DOHH2 (cell line): ENCODE results near the gene CIPC.

Source experiments
- H3F3A ChIP-seq: fragments of 200-600 bp; sonication (generic), shearing (Covaris generic); 2 replicates; pipeline ENCODE4 v1.6.0; 2016; ENCODE audit warnings: antibody characterized with exemption, mild to moderate bottlenecking; ENCODE audit not compliant: control insufficient read depth, insufficient read depth
- H3K27ac ChIP-seq: fragments of 200-600 bp; sonication (generic); 2 replicates; pipeline ENCODE4 v1.5.1; 2014; ENCODE audit warnings: low read depth, mild to moderate bottlenecking, low read length, moderate library complexity
- H3K27me3 ChIP-seq: fragments of 200-600 bp; sonication (generic); 2 replicates; pipeline ENCODE4 v1.6.1; 2014; ENCODE audit warnings: mild to moderate bottlenecking, low read length, mixed read lengths; ENCODE audit not compliant: control insufficient read depth
- H3K36me3 ChIP-seq: fragments of 200-600 bp; sonication (generic); 2 replicates; pipeline ENCODE4 v1.6.1; 2014; ENCODE audit warnings: mild to moderate bottlenecking, low read length, moderate library complexity, mixed read lengths; ENCODE audit not compliant: control insufficient read depth
- H3K4me1 ChIP-seq: fragments of 200-600 bp; sonication (generic); 2 replicates; pipeline ENCODE4 v1.6.1; 2014; ENCODE audit warnings: mild to moderate bottlenecking, low read length, mixed read lengths; ENCODE audit not compliant: control insufficient read depth
- H3K4me2 ChIP-seq: fragments of 200-600 bp; sonication (generic); 2 replicates; pipeline ENCODE4 v1.6.0; 2014; ENCODE audit warnings: mild to moderate bottlenecking, low read length, moderate library complexity
- H3K4me3 ChIP-seq: fragments of 200-600 bp; sonication (generic); 2 replicates; pipeline ENCODE4 v1.5.1; 2014; ENCODE audit warnings: mild to moderate bottlenecking, low read length, mixed read lengths
- H3K79me2 ChIP-seq: fragments of 200-600 bp; sonication (generic); 2 replicates; pipeline ENCODE4 v1.6.1; 2014; ENCODE audit warnings: mild to moderate bottlenecking, low read length, mixed read lengths; ENCODE audit not compliant: control insufficient read depth
- H3K9me2 ChIP-seq: fragments of 200-600 bp; sonication (generic); replicated peaks from 2 replicates; pipeline ENCODE4 v1.6.1; 2014; ENCODE audit warnings: mild to moderate bottlenecking, low read length, mixed read lengths; ENCODE audit not compliant: control insufficient read depth
- H3K9me3 ChIP-seq: fragments of 200-600 bp; sonication (generic); 2 replicates; pipeline ENCODE4 v1.6.1; 2014; ENCODE audit warnings: antibody characterized with exemption, low read length, mixed read lengths; ENCODE audit not compliant: control insufficient read depth, insufficient read depth
- H4K20me1 ChIP-seq: fragments of 200-600 bp; sonication (generic); 2 replicates; pipeline ENCODE4 v1.6.0; 2014; ENCODE audit warnings: low read depth, mild to moderate bottlenecking, antibody characterized with exemption, low read length, moderate library complexity; ENCODE audit not compliant: control insufficient read depth, insufficient read depth
- EZH2phosphoT487 ChIP-seq: fragments of 200-600 bp; sonication (generic); IDR thresholded peaks from 2 replicates; pipeline ENCODE4 v1.6.1; 2017; ENCODE audit warnings: borderline replicate concordance, mild to moderate bottlenecking, antibody characterized with exemption, low read length, moderate library complexity, mixed read lengths
- TF ChIP-seq, protein P1 (sequence below): fragments of 200-600 bp; sonication (generic); IDR thresholded peaks from one replicate; pipeline ENCODE4 v1.5.1; 2014; ENCODE audit warnings: antibody characterized with exemption, mild to moderate bottlenecking, low read depth, low read length; ENCODE audit not compliant: poor library complexity, severe bottlenecking

The CIPC gene

DNA sequence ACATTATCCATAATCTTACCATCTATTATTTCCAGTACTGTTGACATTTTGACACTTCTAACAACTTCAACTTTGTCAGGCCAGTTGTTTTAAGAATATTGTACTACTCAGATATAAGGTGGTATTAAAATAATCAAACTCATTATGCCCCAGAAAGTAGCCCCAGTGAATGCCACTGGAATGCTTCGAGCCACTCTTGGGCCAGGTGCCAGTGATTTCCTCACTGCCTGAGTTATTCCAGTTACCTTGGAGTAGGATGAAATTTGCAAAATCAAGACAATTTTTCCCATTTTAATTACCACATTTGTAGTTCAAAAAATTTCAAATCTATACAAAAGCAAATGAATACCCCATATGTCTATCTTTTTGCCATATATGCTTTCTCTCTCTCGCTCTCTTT, 9.2 kb downstream of the CIPC start:
- TF ChIP-seq, protein P1, sequence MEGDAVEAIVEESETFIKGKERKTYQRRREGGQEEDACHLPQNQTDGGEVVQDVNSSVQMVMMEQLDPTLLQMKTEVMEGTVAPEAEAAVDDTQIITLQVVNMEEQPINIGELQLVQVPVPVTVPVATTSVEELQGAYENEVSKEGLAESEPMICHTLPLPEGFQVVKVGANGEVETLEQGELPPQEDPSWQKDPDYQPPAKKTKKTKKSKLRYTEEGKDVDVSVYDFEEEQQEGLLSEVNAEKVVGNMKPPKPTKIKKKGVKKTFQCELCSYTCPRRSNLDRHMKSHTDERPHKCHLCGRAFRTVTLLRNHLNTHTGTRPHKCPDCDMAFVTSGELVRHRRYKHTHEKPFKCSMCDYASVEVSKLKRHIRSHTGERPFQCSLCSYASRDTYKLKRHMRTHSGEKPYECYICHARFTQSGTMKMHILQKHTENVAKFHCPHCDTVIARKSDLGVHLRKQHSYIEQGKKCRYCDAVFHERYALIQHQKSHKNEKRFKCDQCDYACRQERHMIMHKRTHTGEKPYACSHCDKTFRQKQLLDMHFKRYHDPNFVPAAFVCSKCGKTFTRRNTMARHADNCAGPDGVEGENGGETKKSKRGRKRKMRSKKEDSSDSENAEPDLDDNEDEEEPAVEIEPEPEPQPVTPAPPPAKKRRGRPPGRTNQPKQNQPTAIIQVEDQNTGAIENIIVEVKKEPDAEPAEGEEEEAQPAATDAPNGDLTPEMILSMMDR = no peak
- no peak for TF ChIP-seq EZH2phosphoT487
- Histone ChIP-seq H3K27ac (no peak overlapping the region), H3K27me3 (no peaks in the 10 kb centered on the region), H4K20me1 (no peaks in the 10 kb centered on the region; the same call in 1 of the 2 replicates), H3K9me3 (no peaks in the 10 kb centered on the region), H3K4me1 (peaks cover 19% of the 10 kb centered on the region), H3K79me2 (peaks cover 37% of the 10 kb centered on the region), H3K4me3 (no peak overlapping the region), H3F3A (no peaks in the 10 kb centered on the region; the same call in 1 of the 2 replicates), H3K36me3 (peaks cover 88% of the 10 kb centered on the region), H3K9me2 (no peaks in the 10 kb centered on the region), H3K4me2 (no peak overlapping the region)

DNA sequence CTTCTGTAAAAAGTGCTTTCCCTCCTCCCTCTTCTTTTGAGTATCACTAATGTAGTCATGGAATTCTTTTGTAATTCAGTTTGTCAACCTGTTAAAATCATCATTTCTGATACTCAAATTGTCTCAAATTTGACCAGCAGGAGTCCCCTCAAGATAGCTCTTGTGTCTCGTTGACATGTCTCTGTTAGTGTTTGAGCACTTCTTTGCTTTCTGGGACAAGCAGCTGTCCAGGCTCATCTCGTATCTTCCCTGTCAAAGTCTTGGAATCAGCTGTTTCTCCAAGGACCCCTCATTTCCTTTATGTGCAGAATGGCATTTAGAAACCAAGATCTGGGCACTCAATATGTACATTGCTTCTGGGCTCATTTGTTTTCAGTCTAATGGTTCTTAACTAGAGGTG, 10.7 kb downstream of the CIPC start:
- H3K4me3 ChIP-seq = no peak overlapping the region
- no peaks in the 10 kb centered on the region; the same call in 1 of the 2 replicates for H4K20me1 ChIP-seq
- H3K27me3 ChIP-seq = no peaks in the 10 kb centered on the region
- TF ChIP-seq, protein P1 = no peak
- no peak for TF ChIP-seq EZH2phosphoT487
- peaks cover 22% of the 10 kb centered on the region for H3K79me2 ChIP-seq
- H3K27ac ChIP-seq = no peak overlapping the region
- H3K36me3 ChIP-seq = peaks cover 89% of the 10 kb centered on the region
- no peaks in the 10 kb centered on the region; the same call in 1 of the 2 replicates for H3F3A ChIP-seq
- no peaks in the 10 kb centered on the region for H3K9me3 ChIP-seq
- H3K9me2 ChIP-seq = no peaks in the 10 kb centered on the region
- peaks cover 11% of the 10 kb centered on the region for H3K4me1 ChIP-seq
- H3K4me2 ChIP-seq = no peak overlapping the region

DNA sequence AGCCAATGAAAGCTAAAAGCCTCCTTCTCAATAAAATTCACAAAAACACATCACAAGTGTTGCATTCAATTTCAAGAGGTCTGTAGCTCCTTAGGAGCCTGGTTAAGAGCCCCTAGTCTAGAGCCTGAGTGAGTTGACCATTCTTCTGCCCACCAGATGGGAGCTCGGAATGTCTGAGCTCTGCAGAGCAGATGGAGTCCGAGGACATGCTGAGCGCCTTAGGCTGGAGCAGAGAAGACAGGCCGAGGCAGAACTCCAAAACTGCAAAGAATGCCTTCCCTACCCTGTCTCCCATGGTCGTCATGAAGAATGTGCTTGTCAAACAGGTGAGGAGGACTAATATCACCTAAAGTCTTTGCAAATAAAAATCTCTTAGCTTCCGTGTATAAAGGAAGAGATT, 11.6 kb downstream of the CIPC start:
- H3K9me2 ChIP-seq = no peaks in the 10 kb centered on the region
- H3K36me3 ChIP-seq = peaks cover 93% of the 10 kb centered on the region
- H3F3A ChIP-seq = no peaks in the 10 kb centered on the region; the same call in 1 of the 2 replicates
- H3K27me3 ChIP-seq = no peaks in the 10 kb centered on the region
- peaks cover 10% of the 10 kb centered on the region for H3K4me1 ChIP-seq
- no peaks in the 10 kb centered on the region; the same call in 1 of the 2 replicates for H4K20me1 ChIP-seq
- peaks cover 13% of the 10 kb centered on the region for H3K79me2 ChIP-seq
- no peak for TF ChIP-seq EZH2phosphoT487
- no peak overlapping the region for H3K27ac ChIP-seq
- H3K4me3 ChIP-seq = no peak overlapping the region
- H3K9me3 ChIP-seq = no peaks in the 10 kb centered on the region
- no peak overlapping the region for H3K4me2 ChIP-seq

DNA sequence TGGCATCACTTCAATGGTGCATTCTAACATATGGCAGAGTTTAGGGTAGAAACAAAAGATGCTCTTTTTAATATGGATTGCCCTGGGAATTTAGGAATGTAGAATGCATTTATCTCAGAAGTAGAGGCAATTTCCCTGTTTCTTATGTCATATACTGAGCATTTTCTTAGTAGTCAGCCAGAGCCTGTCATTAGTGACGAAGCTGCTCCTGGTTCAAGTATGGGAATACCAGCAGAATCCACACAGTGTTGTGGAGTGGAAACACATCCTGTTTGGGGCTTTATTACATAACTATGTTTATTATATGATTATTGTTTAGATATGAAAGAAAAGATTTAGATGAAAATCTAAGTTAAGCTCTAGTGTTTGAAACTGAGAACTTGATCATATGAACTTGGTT, 12.2 kb downstream of the CIPC start:
- TF ChIP-seq EZH2phosphoT487 = no peak
- TF ChIP-seq, protein P1 = no peak
- peaks cover 5% of the 10 kb centered on the region for H3K4me1 ChIP-seq
- no peak overlapping the region for H3K4me2 ChIP-seq
- no peaks in the 10 kb centered on the region for H3K27me3 ChIP-seq
- H3K9me3 ChIP-seq = no peaks in the 10 kb centered on the region
- H3K9me2 ChIP-seq = no peaks in the 10 kb centered on the region
- H3K4me3 ChIP-seq = no peak overlapping the region
- no peak overlapping the region for H3K27ac ChIP-seq
- peaks cover 95% of the 10 kb centered on the region for H3K36me3 ChIP-seq
- no peaks in the 10 kb centered on the region; the same call in 1 of the 2 replicates for H4K20me1 ChIP-seq
- no peaks in the 10 kb centered on the region; the same call in 1 of the 2 replicates for H3F3A ChIP-seq
- H3K79me2 ChIP-seq = peaks cover 8% of the 10 kb centered on the region
